Myocyte (in vitro differentiated cells): ENCODE data around the gene JTB. TPM values are rescaled to one million over a fixed set of nuclear protein-coding genes. Genes with fewer than 3 reads are reported as not detected.
A peak's percentile ranks its signal among the peaks of the same experiment; 100 is the strongest.
"Not testable (repeated sequence)": the region's sequence is repeated elsewhere in the genome, so short reads cannot be mapped to it uniquely, and the experiment has no call there.

Experiments
- DNase-seq: peaks from one replicate; pipeline ENCODE4 v3.0.0-alpha.2; 2012; ENCODE audit warnings: low read depth
- total RNA-seq: library from RNA; depleted of rRNA; stranded (reverse); fragments of >200 nt; gene quantifications from 2 replicates; pipeline ENCODE4 v1.2.3, GENCODE V29; 2014

JTB gene
- total RNA-seq, 1 donor from 2014 or later: 217 TPM

DNA sequence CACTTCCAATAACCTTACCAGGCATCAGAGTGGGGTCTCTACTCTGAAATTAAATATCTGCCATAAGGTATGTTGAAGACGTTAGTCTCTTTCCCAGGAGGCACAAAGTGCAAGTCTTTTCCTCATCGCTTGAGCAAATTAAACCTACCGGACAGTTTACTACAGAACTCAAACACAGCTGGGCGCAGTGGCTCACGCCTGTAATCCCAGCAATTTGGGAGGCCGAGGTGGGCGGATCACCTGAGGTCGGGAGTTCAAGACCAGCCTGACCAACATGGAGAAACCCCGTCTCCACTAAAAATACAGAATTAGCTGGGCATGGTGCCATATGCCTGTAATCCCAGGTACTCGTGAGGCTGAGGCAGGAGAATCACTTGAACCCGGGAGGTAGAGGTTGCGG, 1.6 kb upstream of the JTB start:
- not testable (repeated sequence) for DNase-seq

DNA sequence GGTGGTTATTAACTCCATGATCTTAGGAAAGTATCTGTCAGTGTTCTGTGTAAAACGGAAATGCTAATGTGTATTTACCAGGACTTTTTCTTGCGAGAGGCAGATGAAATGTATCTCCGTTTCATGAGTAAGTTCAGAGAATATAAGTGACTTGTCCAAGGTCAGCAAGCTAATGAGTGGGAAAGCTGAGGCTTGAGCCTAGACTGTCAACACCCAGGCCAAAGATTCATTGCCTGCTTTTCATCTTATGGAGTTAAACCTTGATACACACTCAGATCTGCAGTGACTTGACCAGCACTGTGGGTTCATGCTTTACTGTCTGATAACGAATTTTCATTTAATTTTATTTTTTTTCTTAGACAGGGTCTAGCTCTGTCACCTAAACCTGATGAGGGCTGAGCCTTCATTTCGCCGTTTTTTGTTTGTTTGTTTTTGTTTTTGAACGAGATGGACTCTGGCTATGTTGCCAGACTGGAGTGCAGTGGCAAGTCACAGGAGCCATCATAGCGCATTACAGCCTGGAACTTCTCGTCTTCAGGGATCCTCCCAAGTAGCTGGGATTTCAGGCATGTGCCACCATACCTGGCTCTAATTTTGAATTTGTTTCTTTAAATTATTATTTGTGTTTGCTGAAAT, 918 bp upstream of the JTB start:
- DNase-seq: no peak

DNA sequence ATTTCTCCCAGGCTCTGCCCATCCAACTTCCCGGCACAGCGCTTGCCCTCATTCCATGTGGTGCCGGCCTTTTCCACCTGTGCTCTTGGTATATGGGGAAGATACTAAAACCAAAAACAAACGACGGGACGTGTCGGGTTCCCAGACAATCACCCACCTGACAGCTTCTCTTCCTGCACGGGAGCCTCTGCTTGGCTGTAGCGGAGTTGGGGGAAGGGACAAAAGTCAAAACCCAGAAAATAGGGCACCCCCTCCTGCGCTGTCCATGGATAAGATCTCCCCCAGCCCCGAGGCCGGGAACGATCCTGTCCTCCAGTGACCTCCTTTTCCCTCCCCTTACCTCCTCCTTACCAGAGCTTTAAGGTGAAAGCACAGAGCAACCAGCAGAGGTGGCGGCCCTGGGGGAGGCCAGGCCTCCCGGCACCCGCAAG, 640 bp downstream of the JTB start:
- DNase-seq: peak; percentile 33

DNA sequence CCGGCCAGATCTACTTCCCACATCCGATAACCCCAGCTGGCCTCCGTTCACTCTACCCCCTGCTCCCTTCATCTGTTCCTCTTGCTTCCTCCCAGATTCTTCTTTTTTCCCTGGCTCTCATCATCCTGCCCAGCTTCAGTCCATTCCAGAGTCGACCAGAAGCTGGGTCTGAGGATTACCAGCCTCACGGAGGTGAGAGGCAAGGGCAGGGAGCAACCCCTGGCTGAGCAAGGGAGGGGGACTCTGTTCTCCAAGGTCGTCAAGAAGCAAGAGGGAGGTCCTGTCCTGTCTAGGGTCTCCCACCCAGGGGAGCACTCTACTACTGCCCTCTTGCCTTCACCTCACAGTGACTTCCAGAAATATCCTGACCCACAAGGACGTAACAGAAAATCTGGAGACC, 3.9 kb downstream of the JTB start:
- no peak for DNase-seq

DNA sequence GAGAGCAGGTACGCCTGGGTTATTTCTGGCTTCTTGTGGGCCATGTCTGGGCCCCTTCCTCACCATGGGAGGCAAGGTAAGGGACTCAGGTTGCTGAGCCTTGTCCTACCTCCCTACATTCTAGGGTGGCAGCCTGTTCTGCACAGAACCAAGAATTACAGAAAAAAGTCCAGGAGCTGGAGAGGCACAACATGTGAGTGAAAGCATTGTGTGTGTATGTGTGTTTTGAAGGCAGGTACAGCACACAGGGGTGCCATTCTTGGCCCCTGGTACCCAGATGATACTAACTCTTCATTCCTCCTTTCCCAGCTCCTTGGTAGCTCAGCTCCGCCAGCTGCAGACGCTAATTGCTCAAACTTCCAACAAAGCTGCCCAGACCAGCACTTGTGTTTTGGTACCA, 4.4 kb downstream of the JTB start:
- DNase-seq: no peak

DNA sequence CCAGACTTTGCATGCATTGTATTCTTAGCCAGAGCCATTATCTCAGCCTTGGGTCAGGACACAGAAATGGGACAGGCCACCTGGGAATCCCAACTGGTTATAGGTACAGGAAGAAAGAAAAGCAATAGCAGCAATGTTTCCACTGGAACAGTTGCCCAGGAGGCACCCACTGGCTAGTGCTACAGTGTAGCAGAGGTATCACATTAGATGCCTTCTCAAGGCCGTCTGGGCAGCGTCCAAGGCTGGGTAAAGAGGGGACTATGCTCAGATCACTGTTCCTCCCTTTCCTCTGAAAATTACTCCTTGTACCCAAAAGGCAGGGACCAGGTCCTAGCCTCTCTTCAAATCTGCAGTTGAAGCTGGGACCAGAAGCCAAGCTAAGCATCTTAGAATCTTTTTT, 7.1 kb downstream of the JTB start:
- no peak for DNase-seq

DNA sequence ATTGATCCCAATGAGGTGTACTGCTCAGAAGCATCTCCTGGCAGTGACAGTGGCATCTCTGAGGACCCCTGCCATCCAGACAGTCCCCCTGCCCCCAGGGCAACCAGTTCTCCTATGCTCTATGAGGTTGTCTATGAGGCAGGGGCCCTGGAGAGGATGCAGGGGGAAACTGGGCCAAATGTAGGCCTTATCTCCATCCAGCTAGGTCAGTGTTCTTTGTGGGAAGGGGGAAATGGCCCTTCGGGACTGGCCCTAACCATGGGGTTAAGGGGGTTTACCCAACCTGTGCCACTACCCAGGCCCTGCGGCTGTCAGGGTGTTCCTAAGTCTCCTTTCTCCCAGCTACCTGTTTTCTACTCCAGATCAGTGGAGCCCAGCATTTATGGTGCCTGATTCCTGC, 8.5 kb downstream of the JTB start:
- DNase-seq: no peak

DNA sequence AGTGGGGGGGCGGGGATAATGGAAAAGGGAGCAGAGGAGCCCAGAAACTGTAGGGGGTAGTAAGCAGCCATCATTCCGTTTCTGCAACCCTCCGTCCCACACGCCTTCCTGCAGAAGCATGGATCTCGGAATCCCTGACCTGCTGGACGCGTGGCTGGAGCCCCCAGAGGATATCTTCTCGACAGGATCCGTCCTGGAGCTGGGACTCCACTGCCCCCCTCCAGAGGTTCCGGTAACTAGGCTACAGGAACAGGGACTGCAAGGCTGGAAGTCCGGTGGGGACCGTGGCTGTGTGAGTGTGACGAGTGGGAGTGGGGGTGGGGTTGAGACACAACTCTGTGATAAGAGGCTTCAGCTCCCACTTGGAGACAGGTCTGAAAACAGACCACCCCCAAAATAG, 9.1 kb downstream of the JTB start:
- DNase-seq: no peak

DNA sequence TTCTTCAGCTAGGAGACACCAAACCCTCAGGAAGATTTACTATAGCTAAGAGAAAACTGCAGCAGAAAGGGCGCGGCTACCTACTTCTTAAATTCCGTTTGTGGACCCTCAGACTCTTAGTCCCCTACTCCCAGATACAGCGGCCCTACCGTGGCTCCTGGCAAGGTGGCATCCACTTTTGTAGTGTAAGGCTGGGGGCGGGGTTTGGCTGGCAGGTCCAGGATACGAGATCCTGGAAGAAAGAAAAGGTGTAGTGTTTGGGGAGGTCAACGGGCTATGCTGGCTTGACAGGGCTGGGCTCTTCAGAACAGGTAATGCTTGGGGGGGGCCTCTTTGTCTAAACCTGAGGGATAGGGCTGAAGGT, 9.5 kb downstream of the JTB start:
- no peak for DNase-seq

DNA sequence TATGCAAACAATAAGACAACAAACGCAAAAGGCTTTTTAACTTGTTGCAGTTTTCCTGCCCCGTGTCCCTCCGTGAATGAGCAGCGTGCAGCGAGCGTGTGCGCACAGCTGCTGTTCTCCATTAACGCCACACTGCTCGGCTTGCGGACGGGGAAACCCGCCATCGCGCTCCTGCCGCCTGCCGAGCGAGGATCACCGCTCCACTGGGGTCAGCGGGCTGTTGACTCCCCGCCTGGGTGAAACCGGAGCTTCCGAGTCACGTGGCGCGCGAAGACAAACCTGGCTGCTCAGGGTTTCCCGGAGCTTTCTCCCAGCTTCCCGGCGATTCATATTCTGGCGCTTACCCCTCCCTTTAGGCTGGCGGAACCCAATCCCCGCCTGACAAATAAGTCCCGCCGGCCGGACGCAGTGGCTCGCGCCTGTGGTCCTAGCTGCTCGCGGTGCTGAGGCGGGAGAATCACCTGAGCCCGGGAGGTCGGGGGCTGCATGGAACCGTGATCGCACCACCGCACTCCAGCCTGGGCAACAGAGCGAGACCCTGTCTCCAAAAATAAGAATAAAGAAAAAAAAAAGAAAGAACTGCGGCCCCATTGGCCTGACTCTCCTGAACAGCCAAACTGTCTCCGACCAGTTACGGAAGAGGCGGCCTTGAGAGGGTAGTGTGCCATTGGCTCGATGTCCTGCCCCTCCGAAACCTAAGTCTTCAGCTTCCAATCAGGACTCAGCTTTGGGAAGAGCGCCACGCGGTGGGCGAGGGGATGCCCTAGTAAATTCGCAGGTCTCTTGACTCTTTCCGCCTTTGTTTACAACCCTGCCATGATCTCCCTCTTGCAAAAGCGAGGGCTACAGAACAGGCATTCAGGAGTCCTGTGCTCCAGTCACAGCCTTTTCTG, 10.1 kb downstream of the JTB start, which contains the start of gene CREB3L4:
Gene CREB3L4 (plus strand): TSS at position 796 of the 893 bp plus-strand sequence. CDS start 624 bp downstream, outside the sequence.
- peak; percentile 98 for DNase-seq

DNA sequence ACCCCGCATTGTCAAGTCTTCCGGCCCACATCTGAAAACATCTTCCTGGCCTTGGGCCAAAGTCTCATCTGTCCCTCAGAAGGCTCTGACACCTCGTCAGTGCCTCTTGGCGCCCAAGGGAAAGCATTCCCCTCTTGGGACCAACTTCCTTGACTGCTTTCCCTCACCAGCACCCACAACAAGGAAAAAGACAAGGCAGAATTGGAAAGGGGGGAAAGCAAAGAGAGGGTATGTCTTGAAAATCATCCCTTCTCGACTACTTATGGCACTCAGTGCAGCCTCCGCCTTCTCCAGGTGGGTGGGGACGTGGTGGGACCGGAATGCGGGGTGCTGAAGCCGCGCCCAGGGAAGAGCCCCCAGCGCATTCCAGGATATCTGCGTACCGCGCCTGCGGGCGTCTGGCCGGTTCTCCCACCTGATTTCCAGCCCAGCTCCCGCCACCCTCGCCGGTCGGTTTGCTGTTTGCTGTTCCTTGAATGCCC, 13.6 kb downstream of the JTB start:
- no peak for DNase-seq

DNA sequence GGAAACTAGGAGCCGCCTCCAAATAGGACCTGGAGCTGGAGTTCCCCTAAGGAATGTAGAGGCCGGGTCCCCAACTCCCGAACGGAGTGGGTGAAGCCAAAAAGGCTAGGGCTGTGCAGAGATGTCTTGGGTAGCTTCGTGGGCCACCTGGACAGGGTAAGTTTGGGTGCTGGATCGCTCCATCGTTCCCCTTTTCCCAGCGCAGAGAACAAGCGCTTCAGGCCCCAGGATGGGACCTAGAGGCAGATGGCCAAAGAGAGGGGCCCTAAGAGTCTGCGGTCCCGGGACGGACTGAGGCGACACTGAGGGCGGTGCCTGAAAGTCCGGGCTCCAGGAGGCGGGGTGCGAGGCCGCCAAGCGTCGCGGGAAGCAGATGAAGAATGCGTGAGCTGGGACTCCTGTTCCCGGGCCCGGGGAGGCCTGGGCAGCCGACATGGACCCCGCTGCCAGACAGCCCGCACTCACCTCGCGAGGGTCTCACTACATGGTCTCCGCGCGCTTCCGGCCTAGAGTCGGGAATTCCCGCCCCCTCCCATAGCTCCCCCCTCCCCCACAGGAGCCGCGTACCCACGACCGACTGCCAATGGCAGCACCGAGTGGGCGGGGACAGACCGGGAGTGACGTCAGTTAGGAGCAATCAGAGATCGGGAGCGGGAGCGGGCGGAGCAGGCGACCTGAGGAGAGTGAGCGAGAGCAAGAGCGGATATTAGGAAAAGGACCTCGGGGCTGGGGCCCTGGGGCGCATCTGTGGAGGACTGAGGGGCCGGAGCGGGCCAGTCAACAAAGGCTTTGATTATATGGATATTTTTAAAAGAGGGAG, 14.2 kb downstream of the JTB start, which contains the start of gene SLC39A1:
Gene SLC39A1 (minus strand): TSS at position 508 of the 820 bp plus-strand sequence. CDS start 822 bp downstream, outside the sequence.
- DNase-seq: peak; percentile 97

DNA sequence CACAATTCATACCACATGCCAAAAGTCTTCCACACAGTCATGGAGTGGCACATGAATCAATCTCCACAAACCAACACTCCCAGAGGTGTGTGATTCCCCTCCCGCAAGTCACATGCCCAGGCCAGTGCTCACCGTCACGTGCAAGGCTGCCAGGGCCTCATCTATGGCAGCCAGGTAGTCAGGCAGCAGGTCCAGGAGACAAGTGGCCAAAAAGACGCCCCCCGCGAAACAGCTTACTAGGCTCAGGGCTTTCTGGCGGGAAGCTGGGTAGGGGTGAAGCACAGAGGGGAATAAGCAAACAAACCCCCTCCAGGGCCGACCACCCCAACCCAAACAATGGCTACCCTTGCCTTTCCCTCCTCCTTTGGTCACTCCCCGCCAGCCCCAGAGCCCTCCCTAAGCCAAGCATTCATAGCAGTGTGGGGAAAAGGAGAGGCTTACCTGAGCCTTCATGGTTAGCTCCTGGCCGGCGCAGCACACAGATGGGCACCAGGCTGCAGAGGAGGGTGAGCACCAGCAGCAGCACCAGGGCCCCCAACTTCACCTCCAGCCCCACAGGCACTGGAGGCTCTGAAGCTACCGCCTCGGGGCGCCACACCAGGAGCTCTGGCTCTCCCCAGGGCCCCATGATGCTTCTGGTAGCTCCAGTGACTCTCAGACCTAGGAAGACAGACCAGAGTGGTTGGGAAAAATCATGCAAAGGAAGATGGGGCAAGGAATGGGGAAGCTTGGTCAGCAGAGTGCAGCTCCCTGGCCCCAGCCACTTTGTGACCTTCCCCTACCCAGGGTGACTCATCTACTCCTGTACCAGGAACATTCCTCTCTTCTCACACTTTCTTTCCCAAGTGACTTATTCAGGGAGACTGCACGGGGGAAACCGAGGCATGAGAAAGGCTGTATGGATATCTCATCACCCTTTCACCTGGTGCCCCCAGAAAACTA, 15.1 kb downstream of the JTB start:
- peak; percentile 25 for DNase-seq

DNA sequence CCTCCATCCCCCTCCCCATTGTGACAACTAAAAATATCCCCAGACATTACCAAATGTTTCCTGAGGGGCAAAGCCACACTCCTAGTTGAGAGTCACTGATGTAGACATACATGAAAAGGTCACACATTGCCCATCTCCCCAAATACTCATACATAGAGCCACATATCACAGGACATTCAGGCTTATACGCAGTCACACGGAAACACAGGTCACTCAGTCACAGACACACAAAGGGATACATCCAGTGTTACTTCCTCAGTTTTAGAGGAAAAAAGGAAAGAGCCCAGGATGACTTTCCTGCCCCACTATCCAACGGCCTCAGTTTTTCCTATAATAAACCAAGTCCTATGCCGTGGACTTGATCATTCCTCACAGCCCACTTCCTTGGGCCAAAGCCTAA, 16.1 kb downstream of the JTB start:
- no peak for DNase-seq

DNA sequence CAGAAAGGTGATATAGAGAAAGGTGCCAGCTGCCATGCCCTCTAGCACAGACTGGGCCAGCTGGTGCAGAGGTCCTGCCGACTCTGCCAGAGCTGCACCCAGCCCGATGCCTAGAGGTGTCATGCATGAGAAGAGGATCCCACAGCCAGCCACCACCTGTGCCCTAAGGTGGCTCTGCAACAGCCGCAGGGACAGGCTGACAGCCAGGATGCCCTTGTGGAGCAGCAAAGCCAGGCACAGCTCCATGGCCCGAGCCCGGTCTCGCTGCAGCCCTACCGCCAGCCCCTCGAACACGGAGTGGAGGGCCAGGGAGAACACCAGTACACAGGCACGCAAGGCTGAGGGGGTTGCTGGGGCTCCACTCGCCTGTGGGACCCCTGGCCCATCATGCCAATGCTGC, 17.3 kb downstream of the JTB start:
- no peak for DNase-seq

DNA sequence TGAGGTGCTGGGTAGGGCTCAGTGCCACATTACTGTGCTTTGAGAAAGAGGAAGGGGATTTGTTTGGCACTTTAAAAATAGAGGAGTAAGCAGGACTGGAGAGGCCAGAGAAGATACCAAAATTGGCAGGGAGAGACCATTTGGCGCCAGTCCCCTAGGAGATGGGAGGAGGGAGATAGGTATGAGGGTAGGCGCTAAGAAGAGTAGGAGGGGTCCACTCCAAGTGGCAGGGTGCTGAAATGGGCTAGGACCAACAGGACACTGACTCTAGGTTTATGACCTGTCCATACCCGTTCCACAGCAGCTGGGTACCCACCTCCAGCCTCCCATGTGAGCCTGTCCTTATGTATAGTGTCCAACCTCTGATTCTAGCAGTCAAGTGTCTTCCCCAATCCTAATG, 18.0 kb downstream of the JTB start:
- DNase-seq: no peak

DNA sequence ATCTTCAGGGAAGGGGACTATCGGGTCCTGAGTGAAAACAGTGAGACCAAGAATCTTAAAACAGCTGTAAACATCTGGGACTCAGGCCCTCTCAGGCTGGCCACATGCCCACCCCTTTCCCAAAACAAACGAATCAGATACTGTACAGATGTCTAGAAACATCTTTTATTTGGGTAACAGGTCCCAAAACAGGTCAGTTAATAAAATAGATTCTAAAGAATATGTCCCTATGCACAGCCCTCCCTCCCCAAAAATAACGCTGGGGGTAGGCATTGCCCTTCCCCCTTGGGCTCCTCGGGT, 18.6 kb downstream of the JTB start:
- no peak for DNase-seq

DNA sequence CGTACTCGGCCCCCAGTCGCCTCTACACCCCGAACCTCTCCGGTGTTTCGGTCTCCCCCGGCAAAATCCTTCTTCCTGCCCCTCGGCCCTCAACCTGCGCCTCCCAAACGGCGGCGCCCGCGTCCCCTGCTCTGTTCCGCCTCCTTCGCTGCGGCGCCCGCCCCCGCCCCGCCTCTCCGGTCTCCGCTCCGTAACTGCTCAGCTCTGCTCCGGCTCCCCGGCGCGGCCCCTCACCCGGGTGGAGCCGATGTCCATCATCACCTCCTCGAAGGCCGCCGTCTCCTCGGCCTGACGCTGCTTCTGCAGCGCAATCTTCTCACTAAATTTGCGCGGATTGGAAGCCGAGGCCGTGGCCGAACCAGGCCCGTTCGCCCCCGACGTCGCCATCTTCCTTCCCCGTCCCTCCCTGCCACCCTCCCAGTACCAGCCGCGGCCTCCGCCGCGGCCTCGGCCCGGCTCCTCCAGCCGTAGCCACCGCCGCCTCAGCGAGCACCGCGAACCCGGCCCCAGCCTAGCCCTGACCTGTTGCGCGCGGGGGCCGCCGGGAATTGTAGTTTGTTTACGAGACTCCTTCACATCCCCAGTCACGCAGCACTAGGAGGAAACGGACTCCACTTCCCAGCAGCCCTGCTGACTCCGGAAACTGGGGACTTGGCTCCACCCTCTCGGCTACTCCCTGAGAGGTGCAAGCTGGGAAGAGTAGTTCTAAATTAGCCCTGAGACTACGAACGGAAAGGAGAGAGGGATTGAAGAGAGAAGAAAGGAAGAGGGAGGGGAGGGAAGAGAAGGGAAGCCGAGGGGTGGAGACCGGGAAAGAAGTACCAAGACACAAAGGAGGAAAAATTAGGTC, 19.1 kb downstream of the JTB start, which contains the start of gene CRTC2:
Gene CRTC2 (minus strand): TSS at position 502 of the 850 bp plus-strand sequence. CDS start 115 bp downstream, at position 387.
- DNase-seq: peak; percentile 99

DNA sequence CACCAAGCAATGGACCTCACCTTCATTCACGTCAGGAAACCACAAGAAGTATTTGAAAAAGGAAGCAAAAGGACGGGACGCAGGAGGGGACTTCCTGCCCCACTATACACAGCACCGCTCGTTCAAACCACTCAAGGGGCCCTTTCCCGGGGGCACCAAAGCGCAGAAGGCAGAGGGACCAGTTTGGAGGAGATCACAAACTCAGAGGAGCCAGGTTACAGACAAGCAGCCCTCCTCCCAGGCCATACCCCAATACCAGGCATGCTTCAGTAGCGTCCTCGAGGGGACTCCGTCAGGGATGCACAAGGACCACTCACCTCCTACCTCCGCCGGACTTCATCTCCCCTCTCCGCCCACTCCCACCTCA, 19.7 kb downstream of the JTB start:
- no peak for DNase-seq
